HL-60 (cell line): ENCODE data around the gene SOCS2.

Source experiments
- DNase-seq, 2 experiments: peaks; one replicate each; pipeline ENCODE4 v3.0.0-alpha.2; 2010 to 2020; ENCODE audit warnings: low read depth in 1 of 2, low spot score in 1 of 2
- H3K27ac ChIP-seq: fragments of 250-450 bp; sonication (Bioruptor Pico); replicated peaks from 2 replicates; pipeline ENCODE4 v1.5.1; 2020; ENCODE audit warnings: mild to moderate bottlenecking, moderate library complexity
- H3K27me3 ChIP-seq: fragments of 250-450 bp; sonication (Bioruptor Pico); 2 replicates; pipeline ENCODE4 v1.5.1; 2021; ENCODE audit warnings: mild to moderate bottlenecking, moderate library complexity; ENCODE audit not compliant: insufficient read depth, poor library complexity, severe bottlenecking
- H3K4me3 ChIP-seq: replicated peaks from 2 replicates; pipeline ENCODE4 v1.5.1; 2011; ENCODE audit warnings: mild to moderate bottlenecking, control low read depth, low read length; ENCODE audit not compliant: insufficient read depth
- CTCF ChIP-seq: IDR thresholded peaks from one replicate; pipeline ENCODE4 v1.5.1; 2011; ENCODE audit warnings: low read length, control low read depth, inconsistent platforms; ENCODE audit not compliant: insufficient read depth
- GABPA ChIP-seq: IDR thresholded peaks from 2 replicates; pipeline ENCODE4 v1.6.1; 2012; ENCODE audit warnings: low read depth
- POLR2AphosphoS5 ChIP-seq: IDR thresholded peaks from 2 replicates; pipeline ENCODE4 v1.6.1; 2012; ENCODE audit warnings: low read depth
- SPI1 ChIP-seq: IDR thresholded peaks from 2 replicates; pipeline ENCODE4 v1.6.1; 2012; ENCODE audit warnings: low read depth, mild to moderate bottlenecking, borderline replicate concordance
- TF ChIP-seq, protein P1 (sequence below): IDR thresholded peaks from 2 replicates; pipeline ENCODE4 v1.6.1; 2012; ENCODE audit warnings: low read depth; ENCODE audit not compliant: insufficient replicate concordance

Gene SOCS2

DNA sequence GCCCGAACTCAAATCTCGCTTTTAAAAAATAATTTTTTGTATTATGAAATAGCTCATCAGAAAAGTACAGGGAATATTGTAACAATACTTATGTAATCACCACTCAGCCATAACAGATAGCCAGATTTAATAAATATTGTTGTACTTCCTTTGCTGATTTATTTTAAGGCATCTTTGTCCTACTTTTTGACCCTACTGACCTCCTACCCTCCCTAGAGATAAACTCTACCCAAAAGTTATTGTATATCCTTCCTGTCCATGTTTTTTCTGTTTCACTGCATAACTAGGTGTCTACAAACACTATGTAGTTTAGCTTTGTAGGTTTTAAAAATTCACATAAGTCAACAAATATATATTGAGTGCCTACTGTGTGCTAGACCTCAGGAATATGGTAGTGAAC lies 25.1 kb downstream of the SOCS2 start:
- Histone ChIP-seq H3K27me3 (peaks cover 12% of the 10 kb centered on the region), H3K27ac (no peak overlapping the region), H3K4me3 (no peak overlapping the region)
- no peak for DNase-seq
- TF ChIP-seq SPI1 (no peak), POLR2AphosphoS5 (no peak), CTCF (no peak), GABPA (no peak)
- TF ChIP-seq, protein P1, sequence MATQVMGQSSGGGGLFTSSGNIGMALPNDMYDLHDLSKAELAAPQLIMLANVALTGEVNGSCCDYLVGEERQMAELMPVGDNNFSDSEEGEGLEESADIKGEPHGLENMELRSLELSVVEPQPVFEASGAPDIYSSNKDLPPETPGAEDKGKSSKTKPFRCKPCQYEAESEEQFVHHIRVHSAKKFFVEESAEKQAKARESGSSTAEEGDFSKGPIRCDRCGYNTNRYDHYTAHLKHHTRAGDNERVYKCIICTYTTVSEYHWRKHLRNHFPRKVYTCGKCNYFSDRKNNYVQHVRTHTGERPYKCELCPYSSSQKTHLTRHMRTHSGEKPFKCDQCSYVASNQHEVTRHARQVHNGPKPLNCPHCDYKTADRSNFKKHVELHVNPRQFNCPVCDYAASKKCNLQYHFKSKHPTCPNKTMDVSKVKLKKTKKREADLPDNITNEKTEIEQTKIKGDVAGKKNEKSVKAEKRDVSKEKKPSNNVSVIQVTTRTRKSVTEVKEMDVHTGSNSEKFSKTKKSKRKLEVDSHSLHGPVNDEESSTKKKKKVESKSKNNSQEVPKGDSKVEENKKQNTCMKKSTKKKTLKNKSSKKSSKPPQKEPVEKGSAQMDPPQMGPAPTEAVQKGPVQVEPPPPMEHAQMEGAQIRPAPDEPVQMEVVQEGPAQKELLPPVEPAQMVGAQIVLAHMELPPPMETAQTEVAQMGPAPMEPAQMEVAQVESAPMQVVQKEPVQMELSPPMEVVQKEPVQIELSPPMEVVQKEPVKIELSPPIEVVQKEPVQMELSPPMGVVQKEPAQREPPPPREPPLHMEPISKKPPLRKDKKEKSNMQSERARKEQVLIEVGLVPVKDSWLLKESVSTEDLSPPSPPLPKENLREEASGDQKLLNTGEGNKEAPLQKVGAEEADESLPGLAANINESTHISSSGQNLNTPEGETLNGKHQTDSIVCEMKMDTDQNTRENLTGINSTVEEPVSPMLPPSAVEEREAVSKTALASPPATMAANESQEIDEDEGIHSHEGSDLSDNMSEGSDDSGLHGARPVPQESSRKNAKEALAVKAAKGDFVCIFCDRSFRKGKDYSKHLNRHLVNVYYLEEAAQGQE: no peak

DNA sequence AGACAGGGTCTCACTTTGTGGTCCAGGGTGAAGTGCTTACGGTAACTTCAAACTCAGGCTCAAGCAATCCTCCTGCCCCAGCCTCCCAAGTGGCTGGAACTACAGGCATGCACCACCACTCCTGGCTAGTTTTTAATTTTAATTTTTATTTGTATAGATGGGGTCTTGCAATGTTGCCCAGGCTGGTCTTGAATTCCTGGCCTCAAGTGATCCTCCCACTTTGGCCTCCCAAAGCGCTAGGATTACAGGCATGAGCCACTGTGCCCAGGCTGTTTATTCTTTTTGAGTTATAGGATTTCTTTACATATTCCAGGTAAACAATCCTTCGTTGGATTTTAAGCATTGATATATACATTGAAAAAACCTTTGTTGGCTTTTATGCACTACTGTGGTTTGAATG lies 26.7 kb downstream of the SOCS2 start:
- TF ChIP-seq POLR2AphosphoS5: no peak
- TF ChIP-seq, protein P1: no peak
- TF ChIP-seq GABPA: no peak
- TF ChIP-seq SPI1: no peak
- TF ChIP-seq CTCF: no peak
- DNase-seq: no peak
- Histone ChIP-seq H3K27me3 (peaks cover 2% of the 10 kb centered on the region), H3K27ac (no peak overlapping the region), H3K4me3 (no peak overlapping the region)

GRCh38 chr12:93601591-93601990 lies 29.1 kb downstream of the SOCS2 start:
- TF ChIP-seq, protein P1: no peak
- Histone ChIP-seq H3K4me3 (no peak overlapping the region), H3K27me3 (no peaks in the 10 kb centered on the region), H3K27ac (no peak overlapping the region)
- DNase-seq: no peak
